K562 (cell line): ENCODE measurements around the gene CFAP157. TPM values are rescaled to one million over a fixed set of nuclear protein-coding genes. Genes with fewer than 3 reads are reported as not detected.

Experiments
- ATAC-seq: fragments of 200-7000 bp; cut with Tn5 transposase; 3 replicates; pipeline ENCODE4 v1.9.1; 2020; ENCODE audit warnings: moderate library complexity
- BruUV-seq: library from RNA; stranded (reverse); fragments of 400-500 nt; replicated peaks from 2 replicates; lab custom pipeline; 2021; lab: Mats Ljungman, UMichigan
- CTCF ChIA-PET: fragments of 300-600 bp; formaldehyde crosslinking; extraction: SDS; loops from one replicate; lab custom pipeline; 2021; ENCODE audit warnings: low intra/inter-chr PET ratio; lab: Yijun Ruan, JAX
- POLR2A ChIA-PET: fragments of 300-600, 350-650 bp; sonication (Branson Sonifier 250); formaldehyde crosslinking; extraction: SDS; loops from one replicate; lab custom pipeline; 2021; ENCODE audit warnings: antibody characterized with exemption, inconsistent platforms; lab: Yijun Ruan, JAX
- DNase-seq, 4 experiments: peaks; one replicate each; pipeline versions ENCODE4 v3.0.0 to v3.0.0-alpha.2; 2011 to 2018; ENCODE audit warnings: low spot score in 3 of 4, mixed read lengths in 3 of 4; ENCODE audit errors: extremely low read depth in 1 of 4
- FAIRE-seq: peaks from 2 replicates; lab custom pipeline; 2011; peaks lifted over from hg19 to GRCh38; lab: Jason Lieb, UNC
- H2AFZ ChIP-seq: 2 replicates; pipeline ENCODE4 v1.6.0; 2011; ENCODE audit warnings: low read depth, low read length, control low read depth, inconsistent platforms
- H3K27ac ChIP-seq: fragments of 200-600 bp; 3 replicates; pipeline ENCODE4 v1.8.0; 2011; ENCODE audit warnings: low read depth, mild to moderate bottlenecking, control low read depth, inconsistent platforms, low read length, moderate library complexity, mixed read lengths; ENCODE audit errors: extremely low read depth
- H3K27me3 ChIP-seq, 2 experiments: fragments of 300-600 bp in 1 of 2; 2 replicates in 1 of 2; 3 replicates in 1 of 2; pipeline versions ENCODE4 v1.6.0 to v1.8.0; 2011; ENCODE audit warnings: inconsistent platforms in 2 of 2, low read length in 2 of 2, mild to moderate bottlenecking in 1 of 2, mixed read lengths in 1 of 2, moderate library complexity in 1 of 2; ENCODE audit not compliant: control insufficient read depth in 2 of 2, insufficient read depth in 2 of 2
- H3K36me3 ChIP-seq: fragments of 300-600 bp; 3 replicates; pipeline ENCODE4 v1.8.0; 2011; ENCODE audit warnings: mild to moderate bottlenecking, low read length, inconsistent platforms; ENCODE audit not compliant: control insufficient read depth, insufficient read depth
- H3K4me1 ChIP-seq, 2 experiments: fragments of 200-600 bp in 1 of 2; replicated peaks in 1 of 2; 2 replicates in 1 of 2; 3 replicates in 1 of 2; pipeline versions ENCODE4 v1.5.1 to v1.8.0; 2011; ENCODE audit warnings: inconsistent platforms in 2 of 2, low read length in 2 of 2, mild to moderate bottlenecking in 1 of 2, mixed read lengths in 1 of 2, moderate library complexity in 1 of 2; ENCODE audit not compliant: control insufficient read depth in 2 of 2, insufficient read depth in 2 of 2
- H3K4me2 ChIP-seq: 2 replicates; pipeline ENCODE4 v1.6.1; 2011; ENCODE audit warnings: low read length, control low read depth, inconsistent platforms, mixed read lengths; ENCODE audit not compliant: insufficient read depth
- H3K4me3 ChIP-seq: fragments of 200-600 bp; sonication (generic), shearing (Covaris generic); 2 replicates; pipeline ENCODE4 v1.5.1; 2016; ENCODE audit warnings: control low read depth, inconsistent platforms
- H3K79me2 ChIP-seq: fragments of 200-600 bp; 3 replicates; pipeline ENCODE4 v1.8.0; 2011; ENCODE audit warnings: low read length, inconsistent platforms; ENCODE audit not compliant: control insufficient read depth, insufficient read depth
- H3K9ac ChIP-seq, 2 experiments: 2 replicates each; pipeline versions ENCODE4 v1.6.0 to v1.6.1; 2011; ENCODE audit warnings: low read depth in 2 of 2, low read length in 2 of 2, control low read depth in 1 of 2, inconsistent platforms in 1 of 2, mild to moderate bottlenecking in 1 of 2, mixed read lengths in 1 of 2; ENCODE audit not compliant: insufficient read depth in 1 of 2
- H3K9me1 ChIP-seq: one replicate; pipeline ENCODE4 v1.6.0; 2011; ENCODE audit warnings: inconsistent platforms, mild to moderate bottlenecking, low read length, moderate library complexity; ENCODE audit not compliant: control insufficient read depth, insufficient read depth
- H3K9me3 ChIP-seq: replicated peaks from 2 replicates; pipeline ENCODE4 v1.5.1; 2011; ENCODE audit warnings: low read depth, low read length, inconsistent platforms; ENCODE audit not compliant: control insufficient read depth, insufficient read depth
- H4K20me1 ChIP-seq: replicated peaks from 2 replicates; pipeline ENCODE4 v1.6.1; 2011; ENCODE audit warnings: low read length, inconsistent platforms, mixed read lengths; ENCODE audit not compliant: control insufficient read depth, insufficient read depth
- RBM39 ChIP-seq: fragments of 200-400 bp; formaldehyde crosslinking; optimal IDR thresholded peaks from 2 replicates; pipeline ENCODE3; 2018; ENCODE audit warnings: low read depth, low read length
- ZNF184 ChIP-seq: sonication (generic); formaldehyde crosslinking; IDR thresholded peaks from 2 replicates; pipeline ENCODE4 v1.5.0; 2020; ENCODE audit warnings: missing genetic modification reagents
- WGBS: fragments of 100-300 bp; shearing (Covaris generic); methylation state at CpG from one replicate; pipeline ENCODE4 v1.1.6; 2016; ENCODE audit warnings: low coverage, mixed read lengths; ENCODE audit not compliant: insufficient coverage; ENCODE audit errors: missing lambda C conversion rate; 5-methylcytosine and 5-hydroxymethylcytosine counted together
- in situ Hi-C: fragments of 300-500 bp; cut with MboI; formaldehyde crosslinking; loops from 4 replicates; pipeline ENCODE4 v1.15.0; 2018; ENCODE audit warnings: inconsistent platforms, mixed read lengths
- intact Hi-C: fragments of 100-400 bp; cut with micrococcal nuclease; formaldehyde crosslinking; loops from 2 replicates; pipeline ENCODE4 v1.14.2; 2022
- polyA plus RNA-seq, 8 experiments: library from polyadenylated mRNA; depleted of rRNA in 4 of 8; stranded (reverse) in 5 of 8; unstranded in 3 of 8; fragments of >200 nt; fragmentation: Nextera tagmentation in 2 of 8; fragmentation: Illumina TruSeq in 1 of 8; extraction: Ambion mirVana in 2 of 8; extraction: Trizol in 1 of 8; gene quantifications; 2 replicates each; pipeline versions ENCODE4 v1.2.1 to v1.2.3, GENCODE V29; 2011 to 2014; ENCODE audit warnings: inconsistent platforms in 1 of 8, missing spikeins in 1 of 8
- total RNA-seq, 7 experiments: library from RNA; depleted of rRNA in 6 of 7; stranded (reverse); fragments of >200 nt in 6 of 7; fragmentation: Illumina TruSeq in 2 of 7; extraction: Trizol in 2 of 7; gene quantifications; 2 replicates each; pipeline versions ENCODE4 v1.2.1 to v1.2.3, GENCODE V29; 2011 to 2021; ENCODE audit warnings: low replicate concordance in 1 of 7
- TF ChIP-seq, protein P1 (sequence below), 3 experiments: fragments of 200-800 bp in 1 of 3; sonication (Bioruptor generic) in 1 of 3; sonication (generic) in 1 of 3; formaldehyde crosslinking in 1 of 3; IDR thresholded peaks; 2 replicates each; pipeline versions ENCODE4 v1.6.1 to v1.8.0; 2016 to 2022; ENCODE audit warnings: mild to moderate bottlenecking in 2 of 3, missing compliant biosample characterization in 2 of 3, missing genetic modification characterization in 2 of 3, missing genetic modification reagents in 1 of 3

The CFAP157 gene
- total and polyA plus RNA-seq, 9 of the 15 experiments (the other 6 are each of a cell fraction or from before 2014, with no cell fraction given), result 0.03 TPM; not detected in 8

DNA sequence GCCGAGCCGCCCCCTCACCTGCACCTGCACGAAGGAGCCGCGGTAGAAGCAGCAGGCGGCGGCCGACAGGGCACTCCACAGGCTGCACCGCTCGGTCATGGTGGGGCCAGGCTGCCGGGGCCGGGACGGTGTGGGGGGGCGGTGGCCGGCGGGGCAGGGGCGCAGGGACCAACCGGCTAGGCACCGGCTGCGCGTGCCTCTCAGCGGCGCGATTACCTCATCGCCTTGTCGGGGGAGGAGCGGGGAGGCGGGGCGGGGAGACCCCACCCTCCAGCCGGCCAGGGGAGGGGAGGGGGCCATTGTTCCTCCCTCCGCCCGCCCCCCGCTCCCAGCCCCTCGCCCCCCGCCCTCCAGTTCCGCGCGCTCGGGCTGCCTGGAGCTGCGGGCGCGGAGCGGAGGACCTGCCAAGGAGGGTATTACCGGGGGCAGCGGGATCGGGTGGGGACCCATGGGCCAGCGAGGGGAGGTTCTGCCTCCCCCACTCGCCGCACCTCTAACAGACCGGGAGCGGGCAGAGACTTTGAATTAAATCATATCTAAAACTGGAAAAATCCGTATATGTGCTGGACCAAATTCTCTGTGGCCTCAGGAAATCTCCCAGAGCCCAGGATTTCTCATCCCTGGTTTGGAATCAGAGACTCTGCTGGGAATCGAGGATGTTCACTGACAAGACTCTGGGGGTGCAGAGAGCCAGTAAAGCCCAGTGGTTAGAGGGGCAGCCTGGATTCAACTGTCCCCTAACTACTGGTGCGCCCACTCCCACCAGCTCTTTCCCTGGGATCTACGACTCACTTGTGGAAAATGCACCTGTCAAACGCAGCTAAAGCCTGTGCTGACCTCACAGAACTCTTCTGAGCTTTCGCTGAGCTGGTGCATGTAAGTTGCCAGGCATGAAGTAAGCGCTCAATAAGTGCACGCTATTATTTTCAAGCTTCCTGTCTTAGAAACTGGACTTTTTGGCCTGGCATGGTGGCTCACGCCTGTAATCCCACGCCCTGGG is 48.6 kb downstream of the CFAP157 start:
- no peak overlapping the region for H3K4me3 ChIP-seq
- no peak for FAIRE-seq
- peak; percentile 88 for TF ChIP-seq ZNF184
- no peak for TF ChIP-seq RBM39
- TF ChIP-seq, protein P1, sequence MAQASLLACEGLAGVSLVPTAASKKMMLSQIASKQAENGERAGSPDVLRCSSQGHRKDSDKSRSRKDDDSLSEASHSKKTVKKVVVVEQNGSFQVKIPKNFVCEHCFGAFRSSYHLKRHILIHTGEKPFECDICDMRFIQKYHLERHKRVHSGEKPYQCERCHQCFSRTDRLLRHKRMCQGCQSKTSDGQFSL (CRISPR knock-in tag; IDR thresholded peaks at IDR 0.05), result peak; percentile 61; the same call in 1 of the 2 replicates
- TF ChIP-seq, protein P1 (tag; IDR thresholded peaks at IDR 0.05), result no peak
- H3K4me1 ChIP-seq, result peaks cover 8 to 21% of the 10 kb centered on the region in 2 experiments; a peak in 4 of 5 replicates
- H3K36me3 ChIP-seq, result no peaks in the 10 kb centered on the region
- no peak overlapping the region for H3K9ac ChIP-seq
- no peak for ATAC-seq
- in situ Hi-C loops (loop anchor here (25.0 kb wide), 1 partner anchor 607 kb away; the partner anchor contains the start of gene URM1), intact Hi-C loops (no loop called here)
- ChIA-PET POLR2A (interaction anchor here (1.7 kb wide), 1 partner anchor 9 kb away, joined by 3 read pairs; no protein-coding TSS in a partner anchor), CTCF (no interaction called here)
- no peaks in the 10 kb centered on the region for H3K9me3 ChIP-seq
- no TSS peak for BruUV-seq
- H3K27ac ChIP-seq, result no peak overlapping the region
- H3K79me2 ChIP-seq, result no peaks in the 10 kb centered on the region
- H3K9me1 ChIP-seq, result no peaks in the 10 kb centered on the region
- 19% methylated on average over 23 of the region's 61 CpGs for whole genome bisulfite sequencing
- H3K4me2 ChIP-seq, result no peak overlapping the region
- H4K20me1 ChIP-seq, result peaks cover 19% of the 10 kb centered on the region
- no peak overlapping the region for H2AFZ ChIP-seq
- no peak for DNase-seq
- H3K27me3 ChIP-seq, result peaks cover 2 to 29% of the 10 kb centered on the region in 2 experiments; a peak in 3 of 5 replicates
